ENCODE results near the gene NDST4.

- no peak for TF ChIP-seq EEA1 (CRISPR knock-in tag; IDR thresholded peaks at IDR 0.05; ENCODE audit: borderline replicate concordance)
- TF ChIP-seq ZNF431 (CRISPR knock-in tag; IDR thresholded peaks at IDR 0.05; ENCODE audit: borderline replicate concordance, low read depth) = no peak
- no peak for TF ChIP-seq POLR2A (IDR thresholded peaks at IDR 0.05; ENCODE audit: insufficient read depth in 1 of 2, low read depth in 2 of 2, low read length in 2 of 2)
- no peak for TF ChIP-seq NFIC (IDR thresholded peaks at IDR 0.05; ENCODE audit: low read length)
- TF ChIP-seq POLR2AphosphoS5 (IDR thresholded peaks at IDR 0.05; ENCODE audit: low read depth, low read length) = no peak
- TF ChIP-seq ZBTB43 (CRISPR knock-in tag; conservative IDR thresholded peaks at IDR 0.05) = no peak
- no peak for TF ChIP-seq ZNF589 (CRISPR knock-in tag; conservative IDR thresholded peaks at IDR 0.05)
Measured at GRCh38 chr4:115149106-115149505, 35.7 kb upstream of the NDST4 start.
